Measurements from ENCODE around the gene TMEM41B. TPM values are rescaled to one million over a fixed set of nuclear protein-coding genes. Genes with fewer than 3 reads are reported as not detected.

Gene TMEM41B
- total RNA-seq, 1 experiment from 2014 or later: 67.2 TPM

- TF ChIP-seq MAX (IDR thresholded peaks at IDR 0.05) (no peak), JUND (IDR thresholded peaks at IDR 0.05) (no peak), ZNF274 (IDR thresholded peaks at IDR 0.05; ENCODE audit: low read depth, low read length) (no peak), ZBTB33 (IDR thresholded peaks at IDR 0.05; ENCODE audit: extremely low read depth, insufficient replicate concordance, low read length) (no peak), EGR1 (IDR thresholded peaks at IDR 0.05; ENCODE audit: low read depth) (no peak), EZH2 (IDR thresholded peaks at IDR 0.05) (no peak), CEBPB (IDR thresholded peaks at IDR 0.05; ENCODE audit: low read depth) (no peak), TCF7L2 (IDR thresholded peaks at IDR 0.05; ENCODE audit: borderline replicate concordance, extremely low read depth, insufficient read depth, insufficient read length) (no peak)
Observed at GRCh38 chr11:9301720-9302119, 12.7 kb downstream of the TMEM41B start (continued).

- no peaks in the 10 kb centered on the region for H3K27me3 ChIP-seq (ENCODE audit: insufficient read depth, low read length)
- intact Hi-C loops (cut with micrococcal nuclease): no loop called here
- no peak overlapping the region for H3K27ac ChIP-seq (ENCODE audit: low read depth, low read length)
- H3K9me3 ChIP-seq (ENCODE audit: control insufficient read depth in 1 of 2, insufficient read depth in 1 of 2, low read depth in 1 of 2, low read length in 2 of 2): no peaks in the 10 kb centered on the region
- H3K4me3 ChIP-seq (replicated peaks in 1 of 2; ENCODE audit: low read depth in 1 of 2, low read length in 2 of 2): no peak overlapping the region
- no peak overlapping the region for H3K9ac ChIP-seq (ENCODE audit: low read length)
- ChIA-PET RAD21 (ENCODE audit: low non-redundant PET in 1 of 2, low total read pairs in 2 of 2, uncharacterized antibody in 2 of 2, unreplicated experiment in 2 of 2) (no interaction called here), CTCF (no interaction called here), POLR2A (no interaction called here)
- no peaks in the 10 kb centered on the region; a peak in 1 of 4 replicates for H3K4me1 ChIP-seq (ENCODE audit: control insufficient read depth in 1 of 2, insufficient read depth in 2 of 2, low read length in 2 of 2)
- H2AFZ ChIP-seq (ENCODE audit: low read depth, low read length, poor library complexity, severe bottlenecking): no peak overlapping the region
- H3K4me2 ChIP-seq (ENCODE audit: low read length): no peak overlapping the region
- ATAC-seq (no peak), DNase-seq (ENCODE audit: low read depth, low spot score) (no peak)
- no TSS peak for BruUV-seq (replicated peaks)
- H4K20me1 ChIP-seq (ENCODE audit: insufficient read depth): no peaks in the 10 kb centered on the region; the same call in 1 of the 2 replicates
- no peaks in the 10 kb centered on the region for H3K9me2 ChIP-seq (ENCODE audit: insufficient read depth)
- TF ChIP-seq POLR2AphosphoS5 (IDR thresholded peaks at IDR 0.05; ENCODE audit: low read depth, low read length) (no peak), ZBTB33 (IDR thresholded peaks at IDR 0.05; ENCODE audit: extremely low read depth, insufficient replicate concordance, low read length) (no peak), EZH2 (IDR thresholded peaks at IDR 0.05) (no peak), CBX3 (IDR thresholded peaks at IDR 0.05; ENCODE audit: low read depth) (no peak), MAX (IDR thresholded peaks at IDR 0.05) (no peak), ZFX (IDR thresholded peaks at IDR 0.05) (no peak), YY1 (IDR thresholded peaks at IDR 0.05; ENCODE audit: extremely low read depth, insufficient replicate concordance, low read depth, low read length) (no peak), FOSL1 (IDR thresholded peaks at IDR 0.05; ENCODE audit: low read depth) (no peak)
- peaks cover 0 to 2% of the 10 kb centered on the region in 2 experiments; a peak in 1 of 4 replicates for H3K36me3 ChIP-seq (ENCODE audit: control insufficient read depth in 1 of 2, insufficient read depth in 2 of 2, low read length in 2 of 2)
- H3K79me2 ChIP-seq (ENCODE audit: insufficient read depth, low read length): peaks cover 26% of the 10 kb centered on the region
Observed at GRCh38 chr11:9293646-9294045, 20.7 kb downstream of the TMEM41B start.

Data from HCT116 (cell line).